ENCODE measurements around the gene CALML3. TPM values are rescaled to one million over a fixed set of nuclear protein-coding genes. Genes with fewer than 3 reads are reported as not detected.

The CALML3 gene
- total RNA-seq, 1 donor from 2014 or later: not detected

DNA sequence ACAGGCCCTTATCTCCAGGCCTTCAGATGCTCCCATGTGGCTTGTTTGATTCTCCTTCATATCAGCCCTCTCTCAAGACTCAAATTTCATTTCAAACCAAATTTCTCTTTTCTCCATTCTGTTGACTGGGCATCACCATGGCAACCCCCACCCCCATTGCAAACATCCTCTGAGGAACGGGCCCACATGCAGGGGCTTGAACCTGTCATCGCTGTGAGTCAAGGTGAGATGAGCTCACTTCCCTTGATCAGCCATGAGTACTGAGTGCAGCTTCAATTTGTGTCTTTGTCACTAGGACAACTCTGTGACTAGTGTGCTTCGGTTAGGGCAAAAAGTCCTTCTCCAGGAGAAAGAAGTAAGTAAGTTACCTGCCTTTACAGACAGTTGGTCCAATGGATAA, 41.9 kb downstream of the CALML3 start:
- DNase-seq (ENCODE audit: low read depth in 2 of 2): peak in 1 of 2 donors; percentile 24

DNA sequence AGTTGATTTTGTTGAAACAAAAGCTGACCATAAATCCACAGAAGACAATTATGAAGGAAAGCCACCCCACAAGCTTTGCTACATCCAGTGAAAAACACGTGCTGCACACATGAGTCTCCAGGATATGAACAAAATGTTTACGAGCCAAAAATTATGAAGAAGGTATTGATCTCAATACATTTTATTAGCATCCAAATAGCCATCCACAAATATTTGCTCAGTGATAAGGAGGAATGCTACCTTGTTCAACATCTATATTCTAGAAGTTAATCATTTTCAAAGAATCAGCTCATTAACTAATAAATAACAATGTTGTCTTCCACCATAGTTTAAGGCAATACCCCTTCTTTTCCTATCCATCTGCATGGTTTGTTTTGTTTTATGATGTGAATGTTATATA, 42.7 kb downstream of the CALML3 start:
- DNase-seq (ENCODE audit: low read depth in 2 of 2): no peak

DNA sequence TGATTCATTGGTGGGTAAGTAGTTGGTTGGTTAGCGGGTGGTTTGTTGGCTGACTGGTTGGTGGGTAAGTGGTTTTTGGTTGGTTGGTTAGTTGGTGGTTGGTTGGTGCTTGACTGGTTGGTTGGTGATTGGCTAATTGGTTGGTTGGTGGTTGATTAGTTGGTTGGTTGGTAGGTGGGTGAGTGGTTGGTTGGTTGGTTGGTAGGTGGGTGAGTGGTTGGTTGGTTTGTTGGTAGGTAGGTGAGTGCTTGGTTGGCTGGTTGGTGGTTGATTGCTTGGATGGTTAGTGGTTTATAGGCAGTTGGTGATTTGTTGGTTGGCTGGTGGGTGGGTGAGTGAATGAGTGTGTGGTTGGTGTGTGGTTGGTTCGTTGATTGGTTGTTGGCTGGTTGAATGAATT, 44.2 kb downstream of the CALML3 start:
- no peak for DNase-seq (ENCODE audit: low read depth in 2 of 2)

DNA sequence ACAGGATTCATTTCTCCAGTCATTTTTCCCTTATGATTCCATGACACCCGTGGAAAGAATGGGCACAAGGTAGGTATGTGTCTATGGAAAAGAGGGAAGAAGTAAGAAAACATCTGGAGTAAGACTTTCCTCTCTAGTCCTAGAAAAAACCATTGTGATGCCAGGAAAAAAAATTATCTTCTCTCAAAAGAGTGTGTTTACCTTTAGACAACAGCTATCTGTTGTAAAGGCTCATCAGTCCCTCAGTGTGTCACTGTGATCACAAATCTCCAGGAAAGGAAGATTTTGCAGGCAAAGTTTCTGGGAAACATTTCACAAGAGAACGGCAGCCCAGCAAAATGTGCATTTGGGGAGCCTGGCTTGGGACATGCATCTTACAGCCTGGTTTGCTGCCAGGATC, 44.8 kb downstream of the CALML3 start:
- no peak for DNase-seq (ENCODE audit: low read depth in 2 of 2)

DNA sequence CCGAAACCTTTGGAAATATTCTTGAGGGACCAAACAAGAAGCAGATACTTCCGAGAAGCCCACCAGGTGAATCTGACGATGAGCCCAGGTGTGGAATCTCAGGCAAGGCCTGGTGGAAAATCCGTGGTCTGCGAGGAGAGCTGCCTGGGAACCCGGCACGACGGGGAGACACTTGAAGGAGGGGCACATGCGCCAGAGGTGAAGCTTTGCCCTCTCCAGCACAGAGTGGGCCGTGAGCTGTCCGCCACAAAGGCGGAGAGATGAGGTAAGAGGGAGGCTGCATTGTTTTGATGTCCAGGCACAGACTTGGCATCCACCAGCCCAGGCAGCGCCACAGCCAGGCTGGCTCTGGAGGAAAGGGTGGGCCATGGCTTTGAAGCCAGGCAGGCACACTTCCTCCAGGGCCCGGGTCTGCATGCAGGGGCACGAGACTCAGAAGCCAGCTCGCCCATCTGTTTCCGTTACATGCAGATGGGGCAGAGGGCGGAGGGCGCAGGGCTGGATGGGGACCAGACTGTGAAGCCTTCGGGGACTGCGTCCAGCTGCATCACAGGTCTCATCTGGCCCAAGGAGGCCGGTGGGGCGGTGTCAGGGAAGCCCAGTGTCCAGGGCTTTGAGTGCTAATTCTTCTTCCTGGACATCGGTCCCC, 45.4 kb downstream of the CALML3 start:
- DNase-seq (ENCODE audit: low read depth in 2 of 2): peak in 1 of 2 donors; percentile 48

DNA sequence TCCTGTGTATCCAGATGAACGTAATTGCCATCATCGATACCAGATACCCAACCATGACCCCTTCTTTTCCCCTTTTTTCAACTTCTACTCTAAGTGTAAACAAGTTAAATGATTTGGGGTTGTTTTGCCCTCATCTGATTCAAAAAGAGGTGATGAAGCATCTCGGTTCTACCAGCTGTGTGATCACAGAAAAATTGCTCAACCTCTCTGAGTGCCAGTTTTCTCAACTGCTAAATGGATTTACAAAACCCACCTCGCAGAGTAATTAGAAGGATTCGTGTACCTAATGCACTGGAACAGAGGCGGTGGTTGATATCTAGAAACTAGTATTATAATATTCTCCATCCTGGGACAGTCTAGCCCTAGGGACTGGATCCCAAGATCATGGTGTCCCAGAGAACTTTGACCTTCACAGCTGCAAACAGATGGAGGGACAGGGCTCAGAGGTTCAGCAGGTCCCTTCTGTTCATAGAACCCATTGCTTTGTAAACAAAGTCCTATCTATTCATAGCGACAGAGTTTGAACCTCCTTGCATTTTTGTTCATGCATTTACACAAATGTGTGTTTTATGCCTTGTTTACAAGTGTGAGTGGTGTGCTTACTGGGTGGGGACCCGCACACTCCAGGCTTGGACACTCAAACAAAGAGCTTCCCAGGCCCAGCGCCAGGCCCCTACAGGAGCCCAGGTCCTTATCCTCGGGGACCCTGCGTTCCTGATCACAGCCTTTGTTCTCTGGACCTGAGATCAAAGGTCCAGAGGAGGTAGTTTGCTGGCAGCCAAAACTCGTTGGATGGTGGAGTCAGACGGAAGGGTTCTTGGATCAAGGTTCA, 46.4 kb downstream of the CALML3 start:
- DNase-seq (ENCODE audit: low read depth in 2 of 2): no peak

DNA sequence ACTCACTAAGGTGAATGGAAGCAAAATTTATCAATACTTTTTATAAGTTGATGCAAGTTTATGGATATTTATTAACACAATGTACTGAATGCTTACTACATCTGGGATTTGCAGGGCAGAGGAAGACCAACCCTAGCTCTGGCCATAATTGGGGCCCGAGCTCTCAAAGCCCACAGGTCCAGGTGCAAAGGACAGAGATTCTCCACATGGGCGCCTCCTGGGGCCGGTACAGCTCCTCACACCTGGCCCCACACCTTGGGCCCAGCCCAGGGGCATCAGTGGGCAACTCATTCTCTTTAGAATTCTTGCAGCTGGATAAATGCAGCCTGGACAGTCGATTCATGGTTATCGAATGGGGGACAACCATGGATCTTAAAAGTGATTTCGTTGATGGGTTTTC, 47.1 kb downstream of the CALML3 start:
- no peak for DNase-seq (ENCODE audit: low read depth in 2 of 2)

DNA sequence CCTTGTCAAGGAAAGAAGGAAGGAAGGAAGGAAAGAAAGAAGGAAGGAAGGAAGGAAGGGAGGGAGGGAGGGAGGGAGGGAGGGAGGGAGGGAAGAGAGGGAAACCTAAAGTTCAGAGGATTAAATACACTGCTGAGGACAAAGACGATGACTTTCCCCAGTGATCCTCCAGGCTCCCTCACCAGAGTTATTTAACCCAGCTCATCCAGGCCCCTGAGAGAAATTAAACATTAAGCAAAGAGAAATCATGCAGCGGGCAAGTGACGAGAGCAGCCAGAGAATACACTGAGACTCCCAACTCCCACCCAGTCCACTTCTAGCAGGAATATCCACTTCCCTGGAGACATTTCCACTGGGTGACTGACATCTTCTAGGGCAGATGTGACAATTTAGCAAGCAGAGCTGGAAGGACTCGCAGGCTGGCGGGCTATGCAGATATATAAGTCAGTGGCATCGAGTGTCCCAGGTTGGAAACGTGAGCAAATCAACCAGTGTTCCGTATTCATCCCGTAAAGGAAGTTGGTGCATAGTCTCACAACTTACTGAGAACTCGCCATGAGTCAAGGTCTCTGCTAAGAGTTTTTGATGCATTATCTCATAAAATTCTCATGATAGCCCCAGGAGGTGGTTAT, 48.7 kb downstream of the CALML3 start:
- no peak for DNase-seq (ENCODE audit: low read depth in 2 of 2)

DNA sequence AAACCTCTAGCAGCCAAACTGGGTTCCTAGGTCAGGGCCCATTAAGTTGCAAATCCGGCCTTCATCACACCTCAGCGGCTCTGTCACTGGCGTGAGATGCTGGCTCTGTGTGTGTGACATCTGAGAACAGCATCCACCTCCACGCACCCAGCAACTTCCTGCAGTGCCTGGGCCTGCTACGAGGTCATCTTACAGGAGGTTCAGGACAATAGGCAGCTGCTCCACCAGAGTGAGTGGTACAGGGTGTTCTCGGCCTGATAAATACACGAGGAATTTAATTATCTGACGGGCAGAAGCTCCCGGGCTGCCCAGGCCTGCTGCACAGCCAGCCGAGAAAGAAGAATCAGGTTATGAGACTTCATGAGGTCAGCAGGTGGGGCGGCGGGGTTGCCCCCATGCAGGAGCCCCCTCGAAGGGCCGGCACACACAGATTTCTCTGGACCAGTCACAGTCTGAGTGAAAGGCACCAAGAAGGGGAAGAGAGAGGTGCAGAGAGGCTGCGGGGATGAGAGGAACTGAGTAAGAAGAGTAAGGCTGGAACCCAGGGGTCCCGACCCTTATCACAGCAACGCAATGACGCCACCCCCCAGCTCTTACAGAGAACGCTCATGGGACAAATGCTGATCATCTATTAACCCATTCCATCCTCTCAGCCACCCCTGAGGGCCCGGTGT, 49.3 kb downstream of the CALML3 start:
- DNase-seq (ENCODE audit: low read depth in 2 of 2): no peak

DNA sequence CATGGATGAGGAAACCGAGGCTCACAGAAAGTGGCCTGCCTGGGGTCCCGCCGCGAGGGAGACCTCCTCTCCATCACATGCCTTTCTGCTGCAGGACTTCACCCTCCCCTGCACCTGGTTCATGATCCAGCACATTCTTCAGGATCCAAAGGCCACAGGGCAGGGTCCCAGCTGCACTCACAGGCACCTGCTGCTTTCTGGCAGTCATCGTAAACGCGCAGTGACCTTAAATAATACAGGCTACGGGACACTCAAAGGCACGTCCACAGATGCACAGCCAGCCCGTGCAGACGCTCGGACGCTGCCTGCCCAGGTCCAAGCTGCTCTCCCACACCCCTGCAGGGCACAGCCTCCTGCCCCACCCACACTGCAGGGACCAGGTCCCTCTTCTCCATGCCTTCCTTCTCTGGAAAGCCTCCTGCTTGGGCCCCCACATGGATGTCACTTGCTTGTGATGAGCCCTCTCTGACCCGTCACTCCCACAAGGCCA, 49.9 kb downstream of the CALML3 start:
- no peak for DNase-seq (ENCODE audit: low read depth in 2 of 2)

DNA sequence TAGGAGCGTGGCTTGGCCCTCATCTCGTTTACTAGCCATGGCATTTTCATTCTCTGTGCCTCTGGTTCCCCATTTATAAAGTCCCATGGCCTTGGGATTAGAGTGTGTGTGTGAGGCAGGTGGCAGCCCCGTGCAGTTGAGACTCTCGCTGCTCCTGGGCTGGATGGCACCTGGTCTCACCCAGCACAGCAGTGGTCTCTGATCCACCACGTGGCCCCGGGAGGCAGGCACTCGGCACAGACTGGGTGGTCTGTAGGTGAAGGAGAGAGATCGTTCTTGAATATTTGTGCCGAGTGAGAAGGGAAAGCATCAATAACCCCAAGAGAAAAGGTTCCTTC, 50.4 kb downstream of the CALML3 start:
- no peak for DNase-seq (ENCODE audit: low read depth in 2 of 2)

DNA sequence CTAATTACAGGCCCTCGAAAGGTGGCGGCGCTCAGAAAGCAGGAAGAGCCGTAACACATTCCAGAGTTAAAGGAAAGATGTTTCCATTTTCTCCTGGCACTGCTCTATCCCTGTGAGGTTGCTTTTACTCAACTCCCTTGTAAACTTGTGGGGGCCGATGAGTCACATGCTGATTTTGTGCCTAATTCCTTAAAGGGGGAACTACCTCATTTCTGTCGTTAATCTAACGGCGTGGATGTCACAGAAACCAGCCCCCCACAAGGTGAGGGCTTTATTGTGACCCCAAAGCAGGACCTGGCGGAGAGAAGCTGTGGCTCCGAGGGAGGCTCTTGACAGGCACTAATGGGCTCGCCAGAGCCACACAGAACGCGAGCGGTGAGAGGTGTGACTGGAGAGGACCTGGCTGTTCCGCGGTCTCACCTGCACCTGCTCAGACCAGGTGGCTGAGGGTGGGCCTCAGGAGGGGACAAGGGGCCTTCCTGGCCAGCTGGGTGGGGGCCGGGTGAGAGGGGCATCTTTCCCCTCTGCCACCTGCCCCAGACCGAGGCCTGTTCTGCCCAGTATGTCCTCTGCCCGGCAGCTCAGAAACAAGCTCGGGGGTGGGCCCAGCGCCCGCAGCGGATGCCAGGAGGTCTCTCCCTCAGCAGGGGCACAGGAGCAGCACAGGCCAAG, 50.9 kb downstream of the CALML3 start:
- DNase-seq (ENCODE audit: low read depth in 2 of 2): no peak

DNA sequence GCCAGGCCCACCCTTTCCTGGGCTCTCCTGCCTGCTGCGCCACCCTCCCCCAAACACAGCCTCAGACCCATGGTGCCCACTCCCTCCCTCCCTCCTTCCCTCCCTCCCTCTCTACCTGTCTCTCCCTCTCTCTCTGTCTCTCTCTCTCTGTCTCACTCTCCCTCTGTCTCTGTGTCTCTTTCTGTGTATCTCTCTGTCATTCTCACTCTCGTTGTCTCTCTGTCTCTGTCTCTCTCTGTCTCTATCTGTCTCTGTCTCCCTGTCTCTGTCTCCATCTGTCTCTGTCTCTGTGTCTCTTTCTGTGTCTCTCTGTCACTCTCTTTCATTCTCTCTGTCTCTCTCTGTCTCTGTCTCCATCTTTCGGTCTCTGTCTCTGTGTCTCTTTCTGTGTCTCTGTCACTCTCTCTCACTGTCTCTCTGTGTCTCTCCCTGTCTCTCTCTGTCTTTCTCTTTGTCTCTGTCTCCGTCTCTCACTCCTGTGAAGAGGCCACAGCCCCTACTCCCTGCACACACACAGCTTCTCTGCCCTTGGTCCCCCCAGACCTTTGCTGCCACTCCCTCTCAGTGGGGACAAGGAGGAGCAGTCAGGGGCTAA, 51.5 kb downstream of the CALML3 start:
- no peak for DNase-seq (ENCODE audit: low read depth in 2 of 2)

Other genes with a start within 250 kb of the CALML3 start
- not detected in 2 replicates for gene UCN3, start 160.0 kb upstream of the CALML3 start, total RNA-seq
- gene TUBAL3, start 120.1 kb upstream of the CALML3 start, total RNA-seq: under 0.01 TPM in 1 of 2 replicates, not detected in the other
- 14.3 and 19.4 TPM in 2 replicates for gene NET1, start 112.4 kb upstream of the CALML3 start, total RNA-seq
- gene CALML5, start 25.4 kb upstream of the CALML3 start, total RNA-seq: not detected in 2 replicates
- 12.9 and 18.5 TPM in 2 replicates for gene ASB13, start 141.6 kb downstream of the CALML3 start, total RNA-seq
- gene TASOR2, start 159.9 kb downstream of the CALML3 start, total RNA-seq: 34.9 and 53.6 TPM in 2 replicates